ENCODE results near the gene DONSON.
"Not testable (repeated sequence)": the region's sequence is repeated elsewhere in the genome, so short reads cannot be mapped to it uniquely, and the experiment has no call there.

The DONSON gene

DNA sequence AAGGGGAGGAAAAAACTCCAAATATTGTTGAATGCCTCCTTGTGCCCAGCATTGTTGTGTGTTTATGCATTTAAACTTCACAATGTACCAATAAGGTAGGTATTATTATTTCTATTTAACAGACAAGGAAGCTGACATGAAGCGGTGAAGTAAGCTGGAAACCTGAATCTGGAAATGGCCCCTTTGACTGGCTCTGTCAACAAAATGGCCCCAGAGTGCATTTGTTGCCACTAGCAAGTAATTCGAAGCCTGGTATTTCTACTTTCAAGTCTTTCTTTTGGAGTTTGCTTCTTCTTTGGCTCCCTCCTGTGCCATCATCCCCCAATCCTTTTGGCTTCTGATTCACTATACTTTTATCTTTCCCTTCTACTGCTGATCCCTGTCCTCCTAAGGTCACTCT, 29.9 kb upstream of the DONSON start:
- H3K79me2 ChIP-seq = no peaks in the 10 kb centered on the region
- H3K27me3 ChIP-seq (ENCODE audit: control insufficient read depth, insufficient read depth, low read length) = no peaks in the 10 kb centered on the region
- H3K4me2 ChIP-seq (ENCODE audit: low read length) = no peak overlapping the region
- TF ChIP-seq, protein P1, sequence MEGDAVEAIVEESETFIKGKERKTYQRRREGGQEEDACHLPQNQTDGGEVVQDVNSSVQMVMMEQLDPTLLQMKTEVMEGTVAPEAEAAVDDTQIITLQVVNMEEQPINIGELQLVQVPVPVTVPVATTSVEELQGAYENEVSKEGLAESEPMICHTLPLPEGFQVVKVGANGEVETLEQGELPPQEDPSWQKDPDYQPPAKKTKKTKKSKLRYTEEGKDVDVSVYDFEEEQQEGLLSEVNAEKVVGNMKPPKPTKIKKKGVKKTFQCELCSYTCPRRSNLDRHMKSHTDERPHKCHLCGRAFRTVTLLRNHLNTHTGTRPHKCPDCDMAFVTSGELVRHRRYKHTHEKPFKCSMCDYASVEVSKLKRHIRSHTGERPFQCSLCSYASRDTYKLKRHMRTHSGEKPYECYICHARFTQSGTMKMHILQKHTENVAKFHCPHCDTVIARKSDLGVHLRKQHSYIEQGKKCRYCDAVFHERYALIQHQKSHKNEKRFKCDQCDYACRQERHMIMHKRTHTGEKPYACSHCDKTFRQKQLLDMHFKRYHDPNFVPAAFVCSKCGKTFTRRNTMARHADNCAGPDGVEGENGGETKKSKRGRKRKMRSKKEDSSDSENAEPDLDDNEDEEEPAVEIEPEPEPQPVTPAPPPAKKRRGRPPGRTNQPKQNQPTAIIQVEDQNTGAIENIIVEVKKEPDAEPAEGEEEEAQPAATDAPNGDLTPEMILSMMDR (IDR thresholded peaks at IDR 0.05) = no peak
- H3K27ac ChIP-seq = no peak overlapping the region
- H3K4me1 ChIP-seq = no peaks in the 10 kb centered on the region
- no peak overlapping the region for H3K4me3 ChIP-seq (ENCODE audit: low read depth, low read length)
- H3K9me3 ChIP-seq (ENCODE audit: control insufficient read depth, low read length) = no peaks in the 10 kb centered on the region
- H2AFZ ChIP-seq = no peak overlapping the region
- no peak overlapping the region for H3K9ac ChIP-seq
- no peaks in the 10 kb centered on the region for H3K36me3 ChIP-seq (ENCODE audit: control insufficient read depth, insufficient read depth, low read length)

DNA sequence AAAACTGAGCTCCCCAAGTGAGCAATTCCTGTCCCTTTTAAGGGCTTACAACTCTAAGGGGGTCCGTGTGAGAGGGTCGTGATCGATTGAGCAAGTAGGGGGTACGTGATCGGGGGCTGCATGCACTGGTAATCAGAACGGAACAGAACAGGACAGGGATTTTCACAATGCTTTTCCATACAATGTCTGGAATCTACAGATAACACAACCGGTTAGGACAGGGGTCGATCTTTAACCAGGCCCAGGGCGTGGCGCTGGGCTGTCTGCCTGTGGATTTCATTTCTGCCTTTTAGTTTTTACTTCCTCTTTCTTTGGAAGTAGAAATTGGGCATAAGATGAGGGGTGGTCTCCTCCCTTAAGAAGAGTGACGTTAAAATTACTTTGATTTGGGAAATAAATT, 29.1 kb upstream of the DONSON start:
- not testable (repeated sequence) for H3K4me3 ChIP-seq (ENCODE audit: low read depth, low read length); H3K9ac ChIP-seq; H3K36me3 ChIP-seq (ENCODE audit: control insufficient read depth, insufficient read depth, low read length)

DNA sequence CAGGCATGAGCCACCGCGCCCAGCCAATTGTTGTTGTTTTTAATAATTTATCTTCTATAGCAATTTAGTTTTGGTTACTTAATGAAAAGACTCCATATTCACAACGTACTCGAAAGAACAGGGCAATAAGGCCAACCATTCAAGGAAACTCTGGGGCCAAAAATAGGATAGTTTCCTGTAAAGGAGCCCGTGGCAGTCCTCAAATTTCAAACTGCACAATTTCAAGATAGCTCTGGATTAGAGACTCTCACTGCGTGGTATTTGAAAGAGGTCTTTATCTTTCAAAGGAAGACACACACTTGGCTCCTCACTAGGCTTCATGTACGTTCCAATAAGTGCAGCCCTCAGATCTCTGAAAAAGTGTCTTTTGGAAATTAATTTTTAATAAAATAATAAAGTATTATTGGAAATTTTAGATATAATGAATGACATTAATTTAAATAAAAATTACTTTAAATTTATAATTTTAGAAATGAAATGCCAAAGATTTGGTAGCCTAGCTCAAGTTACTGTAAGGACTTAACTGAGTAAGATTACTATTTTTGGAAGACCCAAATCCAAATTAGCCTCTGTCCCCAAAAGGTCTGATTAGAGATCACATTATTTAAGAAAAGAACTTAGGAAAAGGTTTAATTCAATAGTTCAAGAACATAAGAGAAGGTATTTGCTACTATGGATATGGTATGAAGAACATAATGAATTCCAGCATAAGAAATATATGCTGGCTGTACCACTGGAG, 22.7 kb upstream of the DONSON start:
- Histone ChIP-seq H3K27me3 (ENCODE audit: control insufficient read depth, insufficient read depth, low read length) (no peaks in the 10 kb centered on the region), H3K4me3 (ENCODE audit: low read depth, low read length) (no peak overlapping the region), H3K4me2 (ENCODE audit: low read length) (no peak overlapping the region), H3K4me1 (no peaks in the 10 kb centered on the region), H3K79me2 (no peaks in the 10 kb centered on the region), H3K36me3 (ENCODE audit: control insufficient read depth, insufficient read depth, low read length) (no peaks in the 10 kb centered on the region), H3K9me3 (ENCODE audit: control insufficient read depth, low read length) (no peaks in the 10 kb centered on the region), H2AFZ (no peak overlapping the region), H3K27ac (no peak overlapping the region), H3K9ac (no peak overlapping the region)
- TF ChIP-seq, protein P1 (IDR thresholded peaks at IDR 0.05) = no peak

More for the DNA sequence above, 29.1 kb upstream of the DONSON start:
- H3K9me3 ChIP-seq (ENCODE audit: control insufficient read depth, low read length); H3K27ac ChIP-seq; H2AFZ ChIP-seq; H3K79me2 ChIP-seq; H3K4me2 ChIP-seq (ENCODE audit: low read length); H3K27me3 ChIP-seq (ENCODE audit: control insufficient read depth, insufficient read depth, low read length); H3K4me1 ChIP-seq: not testable (repeated sequence)

DNA sequence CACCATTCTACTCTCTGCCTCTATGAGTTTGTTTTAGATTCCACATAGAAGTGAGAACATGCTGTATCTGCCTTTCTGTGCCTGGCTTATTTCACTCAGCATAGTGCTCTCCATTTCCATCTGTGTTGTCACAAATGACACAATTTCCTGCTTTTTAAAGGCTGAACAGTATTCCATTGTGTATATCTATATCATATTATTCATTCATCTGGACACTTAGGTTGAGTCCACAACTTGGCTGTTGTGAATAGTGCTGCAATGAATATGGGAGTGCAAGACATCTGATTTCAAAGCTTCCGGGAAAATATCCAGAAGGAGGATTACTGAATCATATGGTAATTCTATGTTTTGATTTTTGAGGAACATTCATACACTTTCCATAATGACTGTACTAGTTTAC, 20.1 kb upstream of the DONSON start:
- no peaks in the 10 kb centered on the region for H3K27me3 ChIP-seq (ENCODE audit: control insufficient read depth, insufficient read depth, low read length)
- H3K9ac ChIP-seq = no peak overlapping the region
- TF ChIP-seq, protein P1 (IDR thresholded peaks at IDR 0.05) = no peak
- no peaks in the 10 kb centered on the region for H3K4me1 ChIP-seq
- H3K36me3 ChIP-seq (ENCODE audit: control insufficient read depth, insufficient read depth, low read length) = no peaks in the 10 kb centered on the region
- H3K4me3 ChIP-seq (ENCODE audit: low read depth, low read length) = no peak overlapping the region
- no peak overlapping the region for H2AFZ ChIP-seq
- H3K27ac ChIP-seq = no peak overlapping the region
- no peak overlapping the region for H3K4me2 ChIP-seq (ENCODE audit: low read length)
- no peaks in the 10 kb centered on the region for H3K79me2 ChIP-seq
- no peaks in the 10 kb centered on the region for H3K9me3 ChIP-seq (ENCODE audit: control insufficient read depth, low read length)

DNA sequence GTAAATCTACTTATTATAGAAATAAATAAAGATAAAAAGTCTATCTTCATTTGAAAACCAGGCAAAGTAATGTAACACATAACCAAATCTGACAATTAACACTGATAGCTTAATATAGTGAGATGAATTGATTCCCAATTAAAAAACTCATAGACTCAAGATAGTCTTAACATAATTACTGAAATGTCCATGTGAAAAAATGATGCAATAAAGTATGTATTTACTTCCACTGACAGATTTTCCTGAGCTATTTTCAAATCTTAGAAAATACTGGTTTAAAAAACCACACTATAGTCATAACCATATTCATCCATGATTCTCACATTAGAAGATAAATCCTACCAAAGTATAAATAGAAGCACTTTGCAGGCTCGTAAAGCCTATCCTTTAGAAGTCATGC, 9.6 kb upstream of the DONSON start:
- Histone ChIP-seq H2AFZ (no peak overlapping the region), H3K79me2 (no peaks in the 10 kb centered on the region), H3K9me3 (ENCODE audit: control insufficient read depth, low read length) (no peaks in the 10 kb centered on the region), H3K27me3 (ENCODE audit: control insufficient read depth, insufficient read depth, low read length) (no peaks in the 10 kb centered on the region), H3K4me3 (ENCODE audit: low read depth, low read length) (no peak overlapping the region), H3K4me2 (ENCODE audit: low read length) (no peak overlapping the region), H3K27ac (no peak overlapping the region), H3K9ac (no peak overlapping the region), H3K36me3 (ENCODE audit: control insufficient read depth, insufficient read depth, low read length) (no peaks in the 10 kb centered on the region), H3K4me1 (no peaks in the 10 kb centered on the region)
- TF ChIP-seq, protein P1 (IDR thresholded peaks at IDR 0.05) = no peak
